HL-60 (cell line): ENCODE data around the gene UFSP1.

ENCODE experiments used
- GABPA ChIP-seq: IDR thresholded peaks from 2 replicates; pipeline ENCODE4 v1.6.1; 2012; ENCODE audit warnings: low read depth
- TF ChIP-seq, protein P1 (sequence below): IDR thresholded peaks from 2 replicates; pipeline ENCODE4 v1.6.1; 2012; ENCODE audit warnings: low read depth; ENCODE audit not compliant: insufficient replicate concordance
- TF ChIP-seq, protein P2 (sequence below): IDR thresholded peaks from one replicate; pipeline ENCODE4 v1.5.1; 2011; ENCODE audit warnings: low read length, control low read depth, inconsistent platforms; ENCODE audit not compliant: insufficient read depth

DNA sequence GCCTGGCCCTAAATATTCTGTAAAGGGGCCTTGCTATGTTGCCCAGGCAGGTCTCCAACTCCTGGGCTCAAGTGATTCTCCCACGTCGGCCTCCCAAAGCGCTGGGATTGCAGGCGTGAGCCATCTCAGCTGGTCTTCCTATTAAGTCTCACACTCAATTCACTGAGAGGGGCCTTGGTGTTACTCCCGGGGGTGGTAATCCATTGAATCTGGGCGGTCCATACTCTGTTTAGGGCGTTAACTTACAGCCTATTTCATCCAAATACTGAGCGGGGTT, 15.3 kb downstream of the UFSP1 start:
- TF ChIP-seq, protein P1, sequence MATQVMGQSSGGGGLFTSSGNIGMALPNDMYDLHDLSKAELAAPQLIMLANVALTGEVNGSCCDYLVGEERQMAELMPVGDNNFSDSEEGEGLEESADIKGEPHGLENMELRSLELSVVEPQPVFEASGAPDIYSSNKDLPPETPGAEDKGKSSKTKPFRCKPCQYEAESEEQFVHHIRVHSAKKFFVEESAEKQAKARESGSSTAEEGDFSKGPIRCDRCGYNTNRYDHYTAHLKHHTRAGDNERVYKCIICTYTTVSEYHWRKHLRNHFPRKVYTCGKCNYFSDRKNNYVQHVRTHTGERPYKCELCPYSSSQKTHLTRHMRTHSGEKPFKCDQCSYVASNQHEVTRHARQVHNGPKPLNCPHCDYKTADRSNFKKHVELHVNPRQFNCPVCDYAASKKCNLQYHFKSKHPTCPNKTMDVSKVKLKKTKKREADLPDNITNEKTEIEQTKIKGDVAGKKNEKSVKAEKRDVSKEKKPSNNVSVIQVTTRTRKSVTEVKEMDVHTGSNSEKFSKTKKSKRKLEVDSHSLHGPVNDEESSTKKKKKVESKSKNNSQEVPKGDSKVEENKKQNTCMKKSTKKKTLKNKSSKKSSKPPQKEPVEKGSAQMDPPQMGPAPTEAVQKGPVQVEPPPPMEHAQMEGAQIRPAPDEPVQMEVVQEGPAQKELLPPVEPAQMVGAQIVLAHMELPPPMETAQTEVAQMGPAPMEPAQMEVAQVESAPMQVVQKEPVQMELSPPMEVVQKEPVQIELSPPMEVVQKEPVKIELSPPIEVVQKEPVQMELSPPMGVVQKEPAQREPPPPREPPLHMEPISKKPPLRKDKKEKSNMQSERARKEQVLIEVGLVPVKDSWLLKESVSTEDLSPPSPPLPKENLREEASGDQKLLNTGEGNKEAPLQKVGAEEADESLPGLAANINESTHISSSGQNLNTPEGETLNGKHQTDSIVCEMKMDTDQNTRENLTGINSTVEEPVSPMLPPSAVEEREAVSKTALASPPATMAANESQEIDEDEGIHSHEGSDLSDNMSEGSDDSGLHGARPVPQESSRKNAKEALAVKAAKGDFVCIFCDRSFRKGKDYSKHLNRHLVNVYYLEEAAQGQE = no peak
- TF ChIP-seq, protein P2, sequence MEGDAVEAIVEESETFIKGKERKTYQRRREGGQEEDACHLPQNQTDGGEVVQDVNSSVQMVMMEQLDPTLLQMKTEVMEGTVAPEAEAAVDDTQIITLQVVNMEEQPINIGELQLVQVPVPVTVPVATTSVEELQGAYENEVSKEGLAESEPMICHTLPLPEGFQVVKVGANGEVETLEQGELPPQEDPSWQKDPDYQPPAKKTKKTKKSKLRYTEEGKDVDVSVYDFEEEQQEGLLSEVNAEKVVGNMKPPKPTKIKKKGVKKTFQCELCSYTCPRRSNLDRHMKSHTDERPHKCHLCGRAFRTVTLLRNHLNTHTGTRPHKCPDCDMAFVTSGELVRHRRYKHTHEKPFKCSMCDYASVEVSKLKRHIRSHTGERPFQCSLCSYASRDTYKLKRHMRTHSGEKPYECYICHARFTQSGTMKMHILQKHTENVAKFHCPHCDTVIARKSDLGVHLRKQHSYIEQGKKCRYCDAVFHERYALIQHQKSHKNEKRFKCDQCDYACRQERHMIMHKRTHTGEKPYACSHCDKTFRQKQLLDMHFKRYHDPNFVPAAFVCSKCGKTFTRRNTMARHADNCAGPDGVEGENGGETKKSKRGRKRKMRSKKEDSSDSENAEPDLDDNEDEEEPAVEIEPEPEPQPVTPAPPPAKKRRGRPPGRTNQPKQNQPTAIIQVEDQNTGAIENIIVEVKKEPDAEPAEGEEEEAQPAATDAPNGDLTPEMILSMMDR = no peak
- TF ChIP-seq GABPA = no peak
